Aorta (tissue), 5 donors: ENCODE data around the gene EGFL8. TPM values are rescaled to one million over a fixed set of nuclear protein-coding genes. Genes with fewer than 3 reads are reported as not detected.

ENCODE experiments used
- ATAC-seq: fragments of 200-7000 bp; cut with Tn5 transposase; one replicate; pipeline ENCODE4 v1.9.1; 2022; ENCODE audit warnings: moderate library complexity; ENCODE audit not compliant: low FRiP score
- DNase-seq, 2 donors: peaks; one replicate each; pipeline ENCODE4 v3.0.0-alpha.2; 2020
- H3K27ac ChIP-seq, 2 donors: one replicate each; pipeline ENCODE4 v1.5.1; 2013; ENCODE audit warnings: low read length in 2 of 2, mild to moderate bottlenecking in 2 of 2, moderate library complexity in 2 of 2, control low read depth in 1 of 2, inconsistent platforms in 1 of 2, low read depth in 1 of 2
- H3K27me3 ChIP-seq, 2 donors: one replicate each; pipeline ENCODE4 v1.6.1; 2013; ENCODE audit warnings: control low read depth in 1 of 2, low read length in 1 of 2, mild to moderate bottlenecking in 1 of 2, moderate library complexity in 1 of 2; ENCODE audit not compliant: insufficient read depth in 2 of 2, control insufficient read depth in 1 of 2
- H3K36me3 ChIP-seq, 2 donors: one replicate each; pipeline ENCODE4 v1.6.1; 2013; ENCODE audit warnings: control low read depth in 1 of 2, low read length in 1 of 2, mild to moderate bottlenecking in 1 of 2; ENCODE audit not compliant: insufficient read depth in 2 of 2, control insufficient read depth in 1 of 2
- H3K4me1 ChIP-seq, 2 donors: one replicate each; pipeline ENCODE4 v1.6.1; 2013; ENCODE audit warnings: low read length in 2 of 2, control low read depth in 1 of 2, mild to moderate bottlenecking in 1 of 2, moderate library complexity in 1 of 2; ENCODE audit not compliant: insufficient read depth in 2 of 2, control insufficient read depth in 1 of 2
- H3K4me3 ChIP-seq, 2 donors: one replicate each; pipeline ENCODE4 v1.5.1; 2013; ENCODE audit warnings: low read length in 2 of 2, control low read depth in 1 of 2, mild to moderate bottlenecking in 1 of 2
- H3K9me3 ChIP-seq: one replicate; pipeline ENCODE4 v1.6.1; 2013; ENCODE audit warnings: mild to moderate bottlenecking, low read length; ENCODE audit not compliant: control insufficient read depth
- WGBS, 2 donors: extraction: QIAGEN DNeasy Blood & Tissue Kit; methylation state at CpG; one replicate each; pipeline ENCODE4 v1.1.7; 2013; 5-methylcytosine and 5-hydroxymethylcytosine counted together
- intact Hi-C, 2 donors: fragments of 100-400 bp; cut with DNase I; formaldehyde crosslinking; loops; one replicate each; pipeline versions ENCODE4 v1.14.2 to v1.15.0; 2022
- polyA plus RNA-seq, 2 donors: library from polyadenylated mRNA; stranded (reverse); fragments of 200-250 nt; gene quantifications; one replicate each; pipeline ENCODE4 v1.2.3, GENCODE V29; 2013
- total RNA-seq, 2 donors: library from RNA; stranded (reverse); fragmentation: NEBNext Ultra II Directional; extraction: Animal tissue kit (Norgen Biotek cat#: 25700); gene quantifications; one replicate each; pipeline ENCODE4 v1.2.1, GENCODE V29; 2021
- donor health status: healthy with polysubstance abuse.
- donor health status: Bipolar disorder and iron deficiency.
- donor health status: DM: no; HTN: no; CAD: no.
- donor health status: DM: no; HTN: no; CAD: no.
- donor health status: DM: yes; HTN: yes; CAD: no.

The EGFL8 gene
- total and polyA plus RNA-seq, 4 donors, result 3.9 to 138 (median 29.7) TPM

DNA sequence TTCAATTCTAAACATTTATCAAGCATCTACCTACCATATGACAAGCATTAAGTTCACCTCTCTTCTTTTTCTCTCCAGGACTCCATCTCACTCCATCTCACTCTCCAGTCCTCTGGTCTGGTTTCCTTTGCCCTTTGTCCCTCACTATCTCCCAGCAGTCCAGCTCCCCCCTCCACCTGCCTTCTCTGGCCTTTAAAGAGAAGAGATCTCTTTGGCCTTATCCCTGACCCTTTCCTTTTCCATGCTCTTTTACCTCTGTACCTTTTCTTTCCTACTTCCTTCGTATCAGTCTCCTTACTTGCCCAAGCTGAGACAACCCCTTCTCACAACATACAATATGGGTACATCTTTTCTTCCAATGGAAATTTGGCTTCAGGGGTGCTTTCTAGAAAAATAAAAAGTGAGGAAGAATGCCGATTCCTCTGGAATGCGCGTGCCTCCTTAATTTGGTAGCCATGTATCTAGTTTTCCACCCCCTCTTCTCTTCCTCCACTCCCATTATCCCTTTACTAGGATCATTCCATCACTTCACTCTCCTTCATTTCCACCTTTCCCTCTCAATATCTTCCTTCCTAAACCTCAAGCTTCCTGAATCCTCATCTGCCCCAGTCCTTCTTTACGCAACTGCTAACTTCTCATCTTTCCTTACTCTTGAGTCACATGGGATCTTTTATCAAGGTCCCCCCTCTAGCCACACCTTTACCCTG is 12.2 kb downstream of the EGFL8 start:
- intact Hi-C loops, result loop anchor here in 1 of 2 donors (2.0 to 10.0 kb wide), 5 partner anchors 22 to 634 kb away; partner anchors contain the start of genes DDX39B, DXO, PPT2 and ZBTB12

GRCh38 chr6:32177183-32177787 is 12.9 kb downstream of the EGFL8 start:
- WGBS, 2 donors, result 0 to 1% methylated on average over 20 of the region's 20 CpGs
- H3K9me3 ChIP-seq, result no peaks in the 10 kb centered on the region
- H3K27ac ChIP-seq, result peak overlapping the region; percentile 95
- H3K4me3 ChIP-seq, result peak overlapping the region; percentile 44 to 45
- H3K4me1 ChIP-seq, result peaks cover 0 to 2% of the 10 kb centered on the region in 2 donors
- intact Hi-C loops, result loop anchor here in 1 of 2 donors (2.0 to 10.0 kb wide), 5 partner anchors 22 to 635 kb away; partner anchors contain the start of genes DDX39B, DXO, PPT2 and ZBTB12
- ATAC-seq (peak; percentile 45), DNase-seq (no peak)
- H3K27me3 ChIP-seq, result no peaks in the 10 kb centered on the region
- H3K36me3 ChIP-seq, result no peaks in the 10 kb centered on the region

More for the DNA sequence above, 12.2 kb downstream of the EGFL8 start:
- Histone ChIP-seq H3K27ac (peak overlapping the region; percentile 95), H3K4me3 (peak overlapping the region; percentile 44 to 45), H3K27me3 (no peaks in the 10 kb centered on the region), H3K4me1 (peaks cover 0 to 2% of the 10 kb centered on the region in 2 donors), H3K9me3 (no peaks in the 10 kb centered on the region), H3K36me3 (no peaks in the 10 kb centered on the region)
- DNase-seq (peak; percentile 17 to 32), ATAC-seq (no peak)
- 5 to 11% methylated on average over 5 of the region's 5 CpGs for WGBS, 2 donors

DNA sequence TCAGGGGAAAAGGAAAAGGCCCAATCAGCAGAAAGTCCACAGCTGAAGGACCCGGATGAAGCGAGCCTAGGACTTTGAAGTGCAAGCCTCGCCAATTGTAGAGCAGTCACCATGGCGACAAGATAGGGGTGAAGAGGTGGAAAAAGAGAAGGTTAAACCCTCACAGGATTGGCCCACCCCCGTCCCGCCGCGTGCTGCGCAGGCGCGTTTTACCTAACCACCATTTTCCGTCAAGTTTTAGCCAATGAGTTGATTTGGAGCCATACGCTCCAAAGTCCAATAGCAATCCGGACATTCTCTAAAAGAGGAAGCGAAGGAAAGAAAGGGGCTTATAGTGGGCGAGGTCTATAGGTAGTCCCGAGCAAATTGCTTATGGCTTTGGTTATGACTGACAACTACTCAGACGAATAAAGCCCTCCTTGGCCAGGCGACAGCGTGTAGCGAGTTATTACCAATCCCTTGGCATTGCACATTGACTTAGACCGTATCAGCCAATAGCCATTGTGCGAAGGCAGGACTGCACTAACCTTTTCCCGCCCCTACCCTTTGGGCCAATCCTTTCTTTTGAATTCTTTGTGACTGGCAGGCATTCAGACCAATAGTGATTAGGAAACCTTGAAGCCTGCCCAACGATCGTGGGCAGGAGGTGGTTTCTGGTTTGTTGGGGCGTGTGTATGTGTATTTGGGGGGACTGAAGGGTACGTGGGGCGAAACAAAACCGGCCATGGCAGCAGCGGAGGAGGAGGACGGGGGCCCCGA is 13.6 kb downstream of the EGFL8 start, which contains the start of gene RNF5:
Gene RNF5, plus strand, starts transcription at position 618 of the 759 bp plus-strand sequence. Its CDS starts 107 bp downstream, at position 725.
- Histone ChIP-seq H3K9me3 (no peaks in the 10 kb centered on the region), H3K27me3 (no peaks in the 10 kb centered on the region), H3K4me1 (peaks cover 0 to 2% of the 10 kb centered on the region in 2 donors), H3K27ac (peak within 1 kb of the TSS; percentile 95), H3K36me3 (no peaks in the 10 kb centered on the region), H3K4me3 (peak within 1 kb of the TSS; percentile 45 to 54)
- 0% methylated on average over 33 of the region's 33 CpGs for WGBS, 2 donors
- peak; percentile 93 for ATAC-seq
- DNase-seq, result peak; percentile 95 to 98
- intact Hi-C loops, result loop anchor here in 1 of 2 donors (1.0 to 10.0 kb wide), 6 partner anchors 23 to 636 kb away; partner anchors contain the start of genes DDX39B, DXO, FKBPL and PPT2

DNA sequence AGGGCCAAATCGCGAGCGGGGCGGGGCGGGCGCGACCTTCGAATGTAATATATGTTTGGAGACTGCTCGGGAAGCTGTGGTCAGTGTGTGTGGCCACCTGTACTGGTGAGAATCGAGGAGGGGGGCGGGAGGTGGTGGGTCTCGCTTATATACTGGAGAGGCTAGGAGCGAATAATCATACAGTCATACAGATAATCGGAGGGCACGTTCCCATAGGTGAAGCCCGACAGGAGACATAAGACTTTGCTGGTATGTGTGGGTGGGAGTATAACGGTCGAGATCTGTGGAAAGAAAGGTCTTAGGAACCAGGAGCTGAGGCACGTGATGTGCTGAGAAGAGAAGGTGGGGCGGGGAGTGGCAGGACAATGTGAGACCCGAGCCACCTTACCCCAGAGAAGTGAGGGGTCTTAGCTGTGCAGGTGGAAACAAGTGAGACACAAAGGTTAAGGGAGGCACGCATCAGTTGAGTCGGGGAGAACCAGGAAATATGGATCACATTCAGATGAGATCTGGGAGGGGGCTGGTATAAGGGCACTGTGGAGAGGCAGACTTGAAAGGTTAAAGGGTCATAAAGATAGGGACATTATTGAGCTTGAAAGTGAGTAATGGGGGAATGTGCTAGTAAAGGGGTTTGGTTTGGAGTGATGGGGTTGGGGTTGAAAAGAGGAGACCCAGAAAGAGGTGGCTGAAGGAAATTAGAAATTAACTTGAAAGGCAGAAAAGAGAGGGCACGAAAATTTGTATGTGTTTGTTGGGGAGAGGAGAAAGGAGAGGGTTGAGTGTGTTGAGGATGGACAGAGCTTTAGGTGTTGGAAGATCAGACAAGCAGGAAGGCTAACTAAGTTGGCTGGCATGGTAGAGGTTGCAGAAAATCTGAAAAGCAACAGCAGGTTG is 14.4 kb downstream of the EGFL8 start:
- Histone ChIP-seq H3K9me3 (no peaks in the 10 kb centered on the region), H3K36me3 (no peaks in the 10 kb centered on the region), H3K4me1 (peaks cover 0 to 2% of the 10 kb centered on the region in 2 donors), H3K27me3 (no peaks in the 10 kb centered on the region), H3K27ac (peak overlapping the region in 1 of 2 donors; percentile 49), H3K4me3 (peak overlapping the region; percentile 45 to 54)
- ATAC-seq (no peak), DNase-seq (no peak)
- intact Hi-C loops, result loop anchor here in 1 of 2 donors (1.0 to 10.0 kb wide), 5 partner anchors 48 to 636 kb away; partner anchors contain the start of genes DDX39B, DXO, FKBPL and ZBTB12
- WGBS, 2 donors, result 3 to 4% methylated on average over 24 of the region's 24 CpGs

- 73 to 81% methylated on average over 10 of the region's 10 CpGs for WGBS, 2 donors
- no peak for ATAC-seq
- Histone ChIP-seq H3K9me3 (no peaks in the 10 kb centered on the region), H3K36me3 (no peaks in the 10 kb centered on the region), H3K27ac (no peak overlapping the region), H3K4me1 (peaks cover 0 to 2% of the 10 kb centered on the region in 2 donors), H3K27me3 (no peaks in the 10 kb centered on the region), H3K4me3 (no peak overlapping the region)
- intact Hi-C loops, result loop anchor here in 1 of 2 donors (5.0 to 10.0 kb wide), 4 partner anchors 205 to 638 kb away; partner anchors contain the start of genes DDX39B, DXO and ZBTB12
- DNase-seq, result peak; percentile 41 to 69
Measured at GRCh38 chr6:32179766-32180405, 15.5 kb downstream of the EGFL8 start.

DNA sequence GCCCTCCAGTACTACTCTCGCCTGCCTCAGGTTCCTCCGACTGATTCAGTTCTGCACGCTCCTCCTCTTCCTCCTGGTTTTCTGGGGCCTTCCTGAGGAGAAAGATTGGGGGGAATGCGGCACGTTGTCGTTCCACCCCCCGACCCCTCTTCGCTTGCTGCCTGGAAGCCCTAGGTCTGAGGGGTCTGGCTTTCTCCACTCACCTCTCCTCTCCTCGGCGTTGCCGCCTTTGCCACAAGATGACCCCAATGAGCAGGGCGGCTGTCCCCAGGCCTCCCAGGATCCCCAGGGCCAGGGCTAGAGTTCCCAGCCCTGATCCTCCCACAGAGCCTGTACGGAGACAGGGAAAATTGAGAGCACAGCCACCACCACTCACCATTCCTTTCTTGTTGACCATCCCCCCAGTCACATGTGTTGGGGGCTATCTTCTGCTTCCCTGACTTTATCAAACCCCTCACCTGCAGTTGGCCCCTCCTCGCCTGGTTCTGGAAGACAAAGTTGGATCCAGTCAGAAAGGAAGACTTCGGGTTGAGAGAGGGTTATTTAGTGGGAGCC is 16.8 kb downstream of the EGFL8 start:
- 83 to 88% methylated on average over 14 to 15 of the region's 15 CpGs for WGBS, 2 donors
- no peaks in the 10 kb centered on the region for H3K36me3 ChIP-seq
- H3K4me1 ChIP-seq, result peaks cover 0 to 2% of the 10 kb centered on the region in 2 donors
- no peak overlapping the region for H3K4me3 ChIP-seq
- DNase-seq, result peak in 1 of 2 donors; percentile 60
- ATAC-seq, result no peak
- intact Hi-C loops, result no loop called here
- H3K9me3 ChIP-seq, result no peaks in the 10 kb centered on the region
- no peaks in the 10 kb centered on the region for H3K27me3 ChIP-seq
- no peak overlapping the region for H3K27ac ChIP-seq

GRCh38 chr6:32181915-32182529 is 17.6 kb downstream of the EGFL8 start:
- Histone ChIP-seq H3K36me3 (no peaks in the 10 kb centered on the region), H3K4me1 (no peaks in the 10 kb centered on the region), H3K27ac (no peak overlapping the region)

More at GRCh38 chr6:32181915-32182529, 17.6 kb downstream of the EGFL8 start:
- intact Hi-C loops, result no loop called here
- no peaks in the 10 kb centered on the region for H3K27me3 ChIP-seq
- DNase-seq (peak in 1 of 2 donors; percentile 53), ATAC-seq (no peak)
- 80 to 82% methylated on average over 10 of the region's 10 CpGs for WGBS, 2 donors
- H3K4me3 ChIP-seq, result no peak overlapping the region
- H3K9me3 ChIP-seq, result no peaks in the 10 kb centered on the region
